GM21825 (cell line): ENCODE results near the gene ATG4A.

Experiments
- ATAC-seq: cut with Tn5 transposase; IDR thresholded peaks from one replicate; pipeline ENCODE4 v1.9.1; 2021; ENCODE audit warnings: mild to moderate bottlenecking, moderate library complexity; ENCODE audit not compliant: unreplicated experiment

ATG4A gene

GRCh38 chrX:108121291-108121690 lies 29.7 kb downstream of the ATG4A start:
- ATAC-seq = no peak

GRCh38 chrX:108122748-108123147 lies 31.2 kb downstream of the ATG4A start:
- ATAC-seq = no peak

GRCh38 chrX:108123591-108124366 lies 32.2 kb downstream of the ATG4A start:
- ATAC-seq = no peak

- ATAC-seq = no peak
Measured at GRCh38 chrX:108126661-108127060, 35.1 kb downstream of the ATG4A start.

- ATAC-seq = no peak
Measured at GRCh38 chrX:108127152-108127551, 35.6 kb downstream of the ATG4A start.

GRCh38 chrX:108130889-108131288 lies 39.3 kb downstream of the ATG4A start:
- no peak for ATAC-seq

- no peak for ATAC-seq
Measured at GRCh38 chrX:108131471-108131870, 39.9 kb downstream of the ATG4A start.

- ATAC-seq = no peak
Measured at GRCh38 chrX:108132034-108132433, 40.5 kb downstream of the ATG4A start.

GRCh38 chrX:108132876-108133275 lies 41.3 kb downstream of the ATG4A start:
- no peak for ATAC-seq

- ATAC-seq = no peak
Measured at GRCh38 chrX:108134724-108135123, 43.1 kb downstream of the ATG4A start.

GRCh38 chrX:108138814-108139702 lies 47.5 kb downstream of the ATG4A start:
- no peak for ATAC-seq

GRCh38 chrX:108148524-108148923 lies 56.9 kb downstream of the ATG4A start:
- no peak for ATAC-seq

- ATAC-seq = no peak
Measured at GRCh38 chrX:108156082-108156481, 64.5 kb downstream of the ATG4A start.

GRCh38 chrX:108156934-108157466 lies 65.4 kb downstream of the ATG4A start:
- ATAC-seq = no peak

GRCh38 chrX:108157628-108158027 lies 66.0 kb downstream of the ATG4A start:
- ATAC-seq = no peak

- ATAC-seq = no peak
Measured at GRCh38 chrX:108159028-108159670, 67.6 kb downstream of the ATG4A start.

- no peak for ATAC-seq
Measured at GRCh38 chrX:108160309-108160708, 68.7 kb downstream of the ATG4A start.

GRCh38 chrX:108162265-108162664 lies 70.7 kb downstream of the ATG4A start:
- ATAC-seq = no peak

GRCh38 chrX:108163333-108164082 lies 71.9 kb downstream of the ATG4A start:
- ATAC-seq = no peak

- no peak for ATAC-seq
Measured at GRCh38 chrX:108165383-108166111, 74.0 kb downstream of the ATG4A start.
